Measurements from ENCODE around the gene ADARB2.

Gene ADARB2

GRCh38 chr10:1715821-1716220 is 21.5 kb downstream of the ADARB2 start:
- POLR2A ChIA-PET, result no interaction called here
- peak; percentile 48 for DNase-seq (ENCODE audit: extremely low spot score)
- CTCF ChIA-PET, result interaction anchor here (0.8 to 1.9 kb wide), 6 partner anchors 11 to 295 kb away, joined by 3 to 9 read pairs (median 4); partner anchors contain the start of gene ADARB2
- TF ChIP-seq CTCF (IDR thresholded peaks at IDR 0.05; ENCODE audit: control extremely low read depth, extremely low read depth, low read depth, missing control alignments), result peak; percentile 54

- POLR2A ChIA-PET, result interaction anchor here (2.2 kb wide), 1 partner anchor 24 kb away, joined by 7 read pairs; the partner anchor contains the start of gene ADARB2
These were observed 24.2 kb downstream of the ADARB2 start for GRCh38 chr10:1712944-1713671.

GRCh38 chr10:1712314-1712713 is 25.0 kb downstream of the ADARB2 start:
- ChIA-PET POLR2A (interaction anchor here (2.2 kb wide), 1 partner anchor 25 kb away, joined by 7 read pairs; the partner anchor contains the start of gene ADARB2), CTCF (interaction anchor here (1.0 to 1.5 kb wide), 7 partner anchors 9 to 33 kb away, joined by 3 to 4 read pairs (median 3); no protein-coding TSS in a partner anchor)
- TF ChIP-seq CTCF (IDR thresholded peaks at IDR 0.05; ENCODE audit: control extremely low read depth, extremely low read depth, low read depth, missing control alignments), result no peak
- DNase-seq (ENCODE audit: extremely low spot score), result peak; percentile 30

More at GRCh38 chr10:1712944-1713671, 24.2 kb downstream of the ADARB2 start:
- DNase-seq (ENCODE audit: extremely low spot score), result no peak
- no peak for TF ChIP-seq CTCF (IDR thresholded peaks at IDR 0.05; ENCODE audit: control extremely low read depth, extremely low read depth, low read depth, missing control alignments)
- CTCF ChIA-PET, result interaction anchor here (1.0 to 1.5 kb wide), 4 partner anchors 8 to 32 kb away, joined by 3 to 4 read pairs (median 4); no protein-coding TSS in a partner anchor

- POLR2A ChIA-PET, result no interaction called here
These were observed 28.2 kb downstream of the ADARB2 start for GRCh38 chr10:1709161-1709560.

GRCh38 chr10:1708746-1709145 is 28.6 kb downstream of the ADARB2 start:
- no peak for DNase-seq (ENCODE audit: extremely low spot score)
- no peak for TF ChIP-seq CTCF (IDR thresholded peaks at IDR 0.05; ENCODE audit: control extremely low read depth, extremely low read depth, low read depth, missing control alignments)
- ChIA-PET CTCF (no interaction called here), POLR2A (no interaction called here)

More at GRCh38 chr10:1709161-1709560, 28.2 kb downstream of the ADARB2 start:
- DNase-seq (ENCODE audit: extremely low spot score), result no peak
- TF ChIP-seq CTCF (IDR thresholded peaks at IDR 0.05; ENCODE audit: control extremely low read depth, extremely low read depth, low read depth, missing control alignments), result no peak
- CTCF ChIA-PET, result no interaction called here

- CTCF ChIA-PET, result no interaction called here
- no peak for DNase-seq (ENCODE audit: extremely low spot score)
- POLR2A ChIA-PET, result no interaction called here
- TF ChIP-seq CTCF (IDR thresholded peaks at IDR 0.05; ENCODE audit: control extremely low read depth, extremely low read depth, low read depth, missing control alignments), result no peak
These were observed 30.6 kb downstream of the ADARB2 start for GRCh38 chr10:1706711-1707110.

Measured in GM10248 (cell line).